ENCODE measurements around the gene BNC2.
A peak's percentile ranks its signal among the peaks of the same experiment; 100 is the strongest.

BNC2 gene

DNA sequence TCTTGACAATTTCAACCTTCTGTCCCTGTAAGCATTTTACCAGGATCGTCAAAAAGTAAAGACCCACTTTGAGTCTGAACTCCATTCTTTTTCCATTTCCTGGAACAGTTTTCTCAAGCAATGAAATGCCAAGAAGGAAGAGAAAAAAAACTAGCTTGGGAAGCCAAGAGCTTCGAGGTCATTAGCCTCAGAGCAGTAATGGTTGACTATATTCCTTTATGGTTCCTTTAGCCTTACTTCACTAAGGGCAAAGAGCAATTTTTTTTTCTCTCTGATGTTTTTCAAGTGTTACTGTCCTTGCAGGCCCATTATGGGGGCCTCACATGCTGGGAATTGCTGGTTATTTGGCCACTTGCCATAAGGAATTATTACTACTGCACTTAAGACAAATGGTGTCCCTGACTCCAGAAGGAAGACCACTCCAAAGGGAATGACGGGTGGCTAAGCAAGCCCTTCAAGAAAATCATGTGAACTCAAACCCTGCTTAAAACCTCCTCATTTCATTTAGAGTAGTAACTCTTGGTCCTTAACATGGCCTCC, 37.1 kb downstream of the BNC2 start:
- Mint-ChIP-seq H3K4me3 (no peak overlapping the region), H3K4me1 (peaks cover 60% of the 10 kb centered on the region), H3K36me3 (ENCODE audit: low read depth) (peaks cover 13% of the 10 kb centered on the region), H3K9me3 (no peaks in the 10 kb centered on the region), H3K27me3 (ENCODE audit: low read depth) (no peaks in the 10 kb centered on the region), H3K27ac (peak overlapping the region; percentile 27 to 64 (median 31))
- TF ChIP-seq, protein P1, sequence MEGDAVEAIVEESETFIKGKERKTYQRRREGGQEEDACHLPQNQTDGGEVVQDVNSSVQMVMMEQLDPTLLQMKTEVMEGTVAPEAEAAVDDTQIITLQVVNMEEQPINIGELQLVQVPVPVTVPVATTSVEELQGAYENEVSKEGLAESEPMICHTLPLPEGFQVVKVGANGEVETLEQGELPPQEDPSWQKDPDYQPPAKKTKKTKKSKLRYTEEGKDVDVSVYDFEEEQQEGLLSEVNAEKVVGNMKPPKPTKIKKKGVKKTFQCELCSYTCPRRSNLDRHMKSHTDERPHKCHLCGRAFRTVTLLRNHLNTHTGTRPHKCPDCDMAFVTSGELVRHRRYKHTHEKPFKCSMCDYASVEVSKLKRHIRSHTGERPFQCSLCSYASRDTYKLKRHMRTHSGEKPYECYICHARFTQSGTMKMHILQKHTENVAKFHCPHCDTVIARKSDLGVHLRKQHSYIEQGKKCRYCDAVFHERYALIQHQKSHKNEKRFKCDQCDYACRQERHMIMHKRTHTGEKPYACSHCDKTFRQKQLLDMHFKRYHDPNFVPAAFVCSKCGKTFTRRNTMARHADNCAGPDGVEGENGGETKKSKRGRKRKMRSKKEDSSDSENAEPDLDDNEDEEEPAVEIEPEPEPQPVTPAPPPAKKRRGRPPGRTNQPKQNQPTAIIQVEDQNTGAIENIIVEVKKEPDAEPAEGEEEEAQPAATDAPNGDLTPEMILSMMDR (IDR thresholded peaks at IDR 0.05; ENCODE audit: unreplicated experiment in 3 of 3) = no peak

DNA sequence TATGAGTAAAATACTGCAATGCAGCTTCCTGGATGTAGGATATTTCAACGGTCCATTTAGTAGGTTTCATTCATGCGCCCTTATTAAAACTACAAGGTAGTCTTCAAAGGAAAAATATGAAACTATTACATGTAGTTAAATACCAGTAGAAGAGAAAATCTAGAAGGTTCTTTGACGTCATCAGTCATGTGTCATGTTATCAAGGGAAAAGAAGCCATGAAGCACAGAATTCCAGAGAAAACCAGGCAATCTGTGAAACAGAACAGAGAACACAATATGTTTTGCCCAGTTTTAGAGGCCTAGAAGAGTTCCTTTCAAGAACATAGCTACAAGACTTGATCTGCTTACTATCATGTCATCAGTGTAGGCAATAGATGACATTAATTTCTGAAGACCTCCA, 38.4 kb downstream of the BNC2 start:
- H3K4me3 Mint-ChIP-seq = no peak overlapping the region
- H3K9me3 Mint-ChIP-seq = no peaks in the 10 kb centered on the region
- no peaks in the 10 kb centered on the region for H3K27me3 Mint-ChIP-seq (ENCODE audit: low read depth)
- TF ChIP-seq, protein P1 (IDR thresholded peaks at IDR 0.05; ENCODE audit: unreplicated experiment in 3 of 3) = no peak
- peaks cover 13% of the 10 kb centered on the region for H3K36me3 Mint-ChIP-seq (ENCODE audit: low read depth)
- H3K4me1 Mint-ChIP-seq = peaks cover 73% of the 10 kb centered on the region
- H3K27ac Mint-ChIP-seq = peak overlapping the region; percentile 19 to 97 (median 55)

- no peaks in the 10 kb centered on the region for H3K9me3 Mint-ChIP-seq
- TF ChIP-seq, protein P1 (IDR thresholded peaks at IDR 0.05; ENCODE audit: unreplicated experiment in 3 of 3) = no peak
- peaks cover 13% of the 10 kb centered on the region for H3K36me3 Mint-ChIP-seq (ENCODE audit: low read depth)
- peaks cover 83% of the 10 kb centered on the region for H3K4me1 Mint-ChIP-seq
- H3K27me3 Mint-ChIP-seq (ENCODE audit: low read depth) = no peaks in the 10 kb centered on the region
- H3K27ac Mint-ChIP-seq = peak overlapping the region; percentile 19 to 97 (median 96)
- peak overlapping the region in 1 of 3 experiments; percentile 15 for H3K4me3 Mint-ChIP-seq
Observed at GRCh38 chr9:16830806-16831205, 39.7 kb downstream of the BNC2 start.

GRCh38 chr9:16828340-16829281, 41.9 kb downstream of the BNC2 start:
- Mint-ChIP-seq H3K27ac (peak overlapping the region; percentile 96 to 97 (median 96)), H3K4me1 (peaks cover 84% of the 10 kb centered on the region), H3K27me3 (ENCODE audit: low read depth) (no peaks in the 10 kb centered on the region), H3K9me3 (no peaks in the 10 kb centered on the region), H3K36me3 (ENCODE audit: low read depth) (peaks cover 9% of the 10 kb centered on the region), H3K4me3 (peak overlapping the region; percentile 56 to 72 (median 64))
- TF ChIP-seq, protein P1 (IDR thresholded peaks at IDR 0.05; ENCODE audit: unreplicated experiment in 3 of 3) = no peak

DNA sequence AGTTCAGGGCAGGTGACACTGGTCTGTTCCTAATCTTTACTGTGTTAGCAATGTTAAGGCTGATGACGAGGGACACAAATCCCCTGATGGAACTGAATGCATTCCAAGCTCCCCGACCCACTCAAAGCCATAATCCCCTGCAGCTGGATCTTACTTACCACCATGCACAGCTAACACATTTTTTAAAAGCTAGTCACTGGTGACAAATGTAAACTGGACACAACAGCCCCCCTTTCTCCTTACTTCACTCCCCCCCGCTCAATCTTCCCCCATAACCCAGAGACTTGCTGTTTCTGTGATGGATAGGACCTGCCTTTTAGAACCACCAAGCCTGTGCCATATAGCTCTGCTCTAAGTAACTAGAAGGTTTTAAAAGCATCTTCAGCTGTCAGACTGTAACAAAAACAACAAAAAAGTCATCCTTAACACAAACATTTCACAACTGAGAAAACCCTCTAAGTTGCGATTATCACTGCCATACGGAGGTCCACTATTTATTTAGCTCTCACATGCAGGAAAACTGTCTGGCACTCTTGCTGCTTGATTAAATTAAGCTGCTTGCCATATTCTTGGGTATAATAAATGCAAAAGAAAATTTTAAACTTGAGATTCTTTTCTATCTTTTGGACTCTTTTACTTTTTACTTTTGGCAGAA, 44.4 kb downstream of the BNC2 start:
- Mint-ChIP-seq H3K4me3 (peak overlapping the region; percentile 3 to 35 (median 12)), H3K4me1 (peaks cover 68% of the 10 kb centered on the region), H3K27me3 (ENCODE audit: low read depth) (no peaks in the 10 kb centered on the region), H3K27ac (peak overlapping the region; percentile 70 to 90 (median 83)), H3K9me3 (no peaks in the 10 kb centered on the region), H3K36me3 (ENCODE audit: low read depth) (no peaks in the 10 kb centered on the region)
- TF ChIP-seq, protein P1 (IDR thresholded peaks at IDR 0.05; ENCODE audit: unreplicated experiment in 3 of 3) = no peak
